MM.1S (cell line): ENCODE measurements around the gene UBL5.

Experiments used
- CTCF ChIP-seq: fragments of 300-600 bp; sonication (generic); IDR thresholded peaks from 2 replicates; pipeline ENCODE4 v1.5.1; 2016; ENCODE audit warnings: antibody characterized with exemption, low read length, mixed read lengths
- EZH2 ChIP-seq: fragments of 300-600 bp; sonication (generic); optimal IDR thresholded peaks from 2 replicates; pipeline ENCODE3; 2017; ENCODE audit warnings: low read depth, mild to moderate bottlenecking, antibody characterized with exemption, low read length, mixed read lengths
- EZH2phosphoT487 ChIP-seq: fragments of 300-600 bp; sonication (generic); IDR thresholded peaks from 2 replicates; pipeline ENCODE4 v1.6.1; 2018; ENCODE audit warnings: antibody characterized with exemption, low read length

GRCh38 chr19:9875796-9876195 lies 48.1 kb downstream of the UBL5 start:
- no peak for TF ChIP-seq CTCF
- no peak for TF ChIP-seq EZH2
- TF ChIP-seq EZH2phosphoT487: no peak
